Skeletal muscle satellite cell (primary cell): ENCODE data around the gene TSC22D3.

Experiments
- H3K27me3 ChIP-seq: 2 replicates; pipeline ENCODE4 v1.7.0; 2013; ENCODE audit warnings: low read length; ENCODE audit not compliant: control insufficient read depth, insufficient read depth
- H3K36me3 ChIP-seq: 2 replicates; pipeline ENCODE4 v1.7.0; 2013; ENCODE audit warnings: mild to moderate bottlenecking, control low read depth, low read length; ENCODE audit not compliant: insufficient read depth
- H3K4me1 ChIP-seq: 2 replicates; pipeline ENCODE4 v1.7.0; 2013; ENCODE audit warnings: low read length; ENCODE audit not compliant: control insufficient read depth, insufficient read depth
- H3K4me2 ChIP-seq: 2 replicates; pipeline ENCODE4 v1.7.0; 2013; ENCODE audit warnings: mild to moderate bottlenecking, low read length
- H3K4me3 ChIP-seq: 2 replicates; pipeline ENCODE4 v1.7.0; 2013; ENCODE audit warnings: low read length
- H3K9ac ChIP-seq: 2 replicates; pipeline ENCODE4 v1.7.0; 2013; ENCODE audit warnings: mild to moderate bottlenecking, low read depth, low read length, moderate library complexity
- H3K9me3 ChIP-seq: replicated peaks from 2 replicates; pipeline ENCODE4 v1.7.0; 2013; ENCODE audit warnings: mild to moderate bottlenecking, control low read depth, low read length

TSC22D3 gene

GRCh38 chrX:107755721-107756120, 19.9 kb downstream of the TSC22D3 start:
- Histone ChIP-seq H3K27me3 (peaks cover 21% of the 10 kb centered on the region), H3K9me3 (no peaks in the 10 kb centered on the region), H3K36me3 (no peaks in the 10 kb centered on the region), H3K4me2 (no peak overlapping the region), H3K9ac (no peak overlapping the region), H3K4me3 (no peak overlapping the region), H3K4me1 (no peaks in the 10 kb centered on the region)

- H3K27me3 ChIP-seq: peaks cover 22% of the 10 kb centered on the region
- no peaks in the 10 kb centered on the region for H3K36me3 ChIP-seq
- H3K4me2 ChIP-seq: no peak overlapping the region
- H3K4me1 ChIP-seq: peaks cover 3% of the 10 kb centered on the region
- no peak overlapping the region for H3K9ac ChIP-seq
- no peak overlapping the region for H3K4me3 ChIP-seq
- H3K9me3 ChIP-seq: no peaks in the 10 kb centered on the region
Observed at GRCh38 chrX:107753187-107753586, 22.4 kb downstream of the TSC22D3 start.

- no peak overlapping the region for H3K4me3 ChIP-seq
- no peak overlapping the region for H3K9ac ChIP-seq
- no peak overlapping the region for H3K4me2 ChIP-seq
- H3K36me3 ChIP-seq: no peaks in the 10 kb centered on the region
- no peaks in the 10 kb centered on the region for H3K9me3 ChIP-seq
- peaks cover 22% of the 10 kb centered on the region for H3K27me3 ChIP-seq
- peaks cover 8% of the 10 kb centered on the region for H3K4me1 ChIP-seq
Observed at GRCh38 chrX:107752714-107753113, 22.9 kb downstream of the TSC22D3 start.

GRCh38 chrX:107752043-107752442, 23.5 kb downstream of the TSC22D3 start:
- no peak overlapping the region for H3K9ac ChIP-seq
- H3K36me3 ChIP-seq: no peaks in the 10 kb centered on the region
- peaks cover 14% of the 10 kb centered on the region for H3K4me1 ChIP-seq
- peaks cover 19% of the 10 kb centered on the region for H3K27me3 ChIP-seq
- H3K9me3 ChIP-seq: no peaks in the 10 kb centered on the region
- H3K4me3 ChIP-seq: no peak overlapping the region
- H3K4me2 ChIP-seq: no peak overlapping the region

GRCh38 chrX:107750861-107751445, 24.6 kb downstream of the TSC22D3 start:
- Histone ChIP-seq H3K4me1 (peaks cover 19% of the 10 kb centered on the region), H3K27me3 (peaks cover 18% of the 10 kb centered on the region), H3K4me2 (no peak overlapping the region), H3K36me3 (no peaks in the 10 kb centered on the region), H3K9ac (no peak overlapping the region), H3K4me3 (no peak overlapping the region), H3K9me3 (no peaks in the 10 kb centered on the region)

- Histone ChIP-seq H3K4me2 (no peak overlapping the region), H3K27me3 (peaks cover 16% of the 10 kb centered on the region), H3K9ac (no peak overlapping the region), H3K4me1 (peaks cover 19% of the 10 kb centered on the region), H3K4me3 (no peak overlapping the region), H3K9me3 (no peaks in the 10 kb centered on the region), H3K36me3 (no peaks in the 10 kb centered on the region)
Observed at GRCh38 chrX:107750263-107750662, 25.3 kb downstream of the TSC22D3 start.

- Histone ChIP-seq H3K36me3 (no peaks in the 10 kb centered on the region), H3K9me3 (no peaks in the 10 kb centered on the region), H3K9ac (no peak overlapping the region), H3K27me3 (peaks cover 16% of the 10 kb centered on the region), H3K4me2 (no peak overlapping the region), H3K4me3 (no peak overlapping the region), H3K4me1 (peaks cover 19% of the 10 kb centered on the region)
Observed at GRCh38 chrX:107748506-107748905, 27.1 kb downstream of the TSC22D3 start.

- Histone ChIP-seq H3K4me2 (peak overlapping the region; percentile 61), H3K4me3 (no peak overlapping the region), H3K27me3 (peaks cover 10% of the 10 kb centered on the region), H3K36me3 (no peaks in the 10 kb centered on the region), H3K9ac (no peak overlapping the region), H3K9me3 (no peaks in the 10 kb centered on the region), H3K4me1 (peaks cover 28% of the 10 kb centered on the region)
Observed at GRCh38 chrX:107747596-107748161, 27.9 kb downstream of the TSC22D3 start.

- H3K36me3 ChIP-seq: no peaks in the 10 kb centered on the region
- no peak overlapping the region for H3K4me2 ChIP-seq
- peaks cover 6% of the 10 kb centered on the region for H3K27me3 ChIP-seq
- peaks cover 50% of the 10 kb centered on the region for H3K4me1 ChIP-seq
- no peaks in the 10 kb centered on the region for H3K9me3 ChIP-seq
- no peak overlapping the region for H3K4me3 ChIP-seq
- H3K9ac ChIP-seq: no peak overlapping the region
Observed at GRCh38 chrX:107744868-107745267, 30.7 kb downstream of the TSC22D3 start.

GRCh38 chrX:107743995-107744394, 31.6 kb downstream of the TSC22D3 start:
- Histone ChIP-seq H3K9me3 (no peaks in the 10 kb centered on the region), H3K9ac (no peak overlapping the region), H3K36me3 (no peaks in the 10 kb centered on the region), H3K4me2 (no peak overlapping the region), H3K4me1 (peaks cover 54% of the 10 kb centered on the region), H3K27me3 (peaks cover 6% of the 10 kb centered on the region), H3K4me3 (no peak overlapping the region)

GRCh38 chrX:107742700-107743191, 32.8 kb downstream of the TSC22D3 start:
- Histone ChIP-seq H3K9ac (peak overlapping the region; percentile 60), H3K4me1 (peaks cover 46% of the 10 kb centered on the region), H3K36me3 (no peaks in the 10 kb centered on the region), H3K4me3 (peak overlapping the region; percentile 41), H3K4me2 (peak overlapping the region; percentile 63), H3K27me3 (peaks cover under 1% of the 10 kb centered on the region), H3K9me3 (no peaks in the 10 kb centered on the region)

- H3K27me3 ChIP-seq: no peaks in the 10 kb centered on the region
- H3K4me1 ChIP-seq: peaks cover 35% of the 10 kb centered on the region
- H3K9ac ChIP-seq: peak overlapping the region; percentile 42
- peak overlapping the region; percentile 26 for H3K4me3 ChIP-seq
- no peaks in the 10 kb centered on the region for H3K36me3 ChIP-seq
- H3K4me2 ChIP-seq: peak overlapping the region; percentile 63
- no peaks in the 10 kb centered on the region for H3K9me3 ChIP-seq
Observed at GRCh38 chrX:107741404-107741790, 34.2 kb downstream of the TSC22D3 start.
